OCI-LY1 (cell line): ENCODE results near the gene MPPED2.

Experiments
- H2AFZ ChIP-seq: fragments of 200-600 bp; sonication (generic), shearing (Covaris generic); 2 replicates; pipeline ENCODE4 v1.6.0; 2014; ENCODE audit warnings: antibody characterized with exemption, mild to moderate bottlenecking, low read length
- H3F3A ChIP-seq: fragments of 200-600 bp; sonication (generic), shearing (Covaris generic); 2 replicates; pipeline ENCODE4 v1.6.0; 2014; ENCODE audit warnings: mild to moderate bottlenecking, antibody characterized with exemption, low read length, moderate library complexity; ENCODE audit not compliant: insufficient read depth
- H3K27ac ChIP-seq: fragments of 200-600 bp; sonication (generic); 2 replicates; pipeline ENCODE4 v1.5.1; 2014; ENCODE audit warnings: low read length, mixed run types, mild to moderate bottlenecking, low read depth; ENCODE audit not compliant: poor library complexity, severe bottlenecking
- H3K27me3 ChIP-seq: fragments of 200-600 bp; sonication (generic); 2 replicates; pipeline ENCODE4 v1.6.0; 2014; ENCODE audit warnings: antibody characterized with exemption, mild to moderate bottlenecking, low read length, moderate library complexity; ENCODE audit not compliant: insufficient read depth
- H3K36me3 ChIP-seq: fragments of 200-600 bp; sonication (generic); 2 replicates; pipeline ENCODE4 v1.6.1; 2014; ENCODE audit warnings: mild to moderate bottlenecking, antibody characterized with exemption, low read length, moderate library complexity, mixed read lengths; ENCODE audit not compliant: insufficient read depth
- H3K4me1 ChIP-seq: fragments of 200-600 bp; sonication (generic); 2 replicates; pipeline ENCODE4 v1.5.1; 2014; ENCODE audit warnings: mild to moderate bottlenecking, low read length, moderate library complexity; ENCODE audit not compliant: insufficient read depth, severe bottlenecking
- H3K4me2 ChIP-seq: fragments of 200-600 bp; sonication (generic), shearing (Covaris generic); 2 replicates; pipeline ENCODE4 v1.6.1; 2014; ENCODE audit warnings: low read length
- H3K4me3 ChIP-seq: fragments of 200-600 bp; sonication (generic); 2 replicates; pipeline ENCODE4 v1.5.1; 2014; ENCODE audit warnings: low read length, low read depth, mild to moderate bottlenecking, mixed read lengths; ENCODE audit not compliant: poor library complexity, severe bottlenecking
- H3K79me2 ChIP-seq: fragments of 200-600 bp; shearing (Covaris generic); 2 replicates; pipeline ENCODE4 v1.6.1; 2016; ENCODE audit warnings: mixed run types, low read length, mixed read lengths; ENCODE audit not compliant: insufficient read depth
- H3K9ac ChIP-seq: fragments of 200-600 bp; sonication (generic), shearing (Covaris generic); 2 replicates; pipeline ENCODE4 v1.6.1; 2014; ENCODE audit warnings: mild to moderate bottlenecking, low read length, mixed read lengths
- H3K9me2 ChIP-seq: fragments of 200-600 bp; sonication (generic), shearing (Covaris generic); 2 replicates; pipeline ENCODE4 v1.6.1; 2014; ENCODE audit warnings: low read depth, mild to moderate bottlenecking, low read length, mixed read lengths
- H3K9me3 ChIP-seq: fragments of 200-600 bp; shearing (Covaris generic); 2 replicates; pipeline ENCODE4 v1.6.1; 2014; ENCODE audit warnings: low read length, mixed read lengths
- H4K20me1 ChIP-seq: fragments of 200-600 bp; sonication (generic), shearing (Covaris generic); 2 replicates; pipeline ENCODE4 v1.6.0; 2016; ENCODE audit warnings: mild to moderate bottlenecking, low read length; ENCODE audit not compliant: insufficient read depth
- EZH2 ChIP-seq: fragments of 200-600 bp; sonication (generic), shearing (Covaris generic); IDR thresholded peaks from 2 replicates; pipeline ENCODE4 v1.8.0; 2017; ENCODE audit warnings: borderline replicate concordance, mixed run types, mild to moderate bottlenecking, antibody characterized with exemption, low read length, moderate library complexity, mixed read lengths
- TF ChIP-seq, protein P1 (sequence below): fragments of 200-600 bp; sonication (generic), shearing (Covaris generic); IDR thresholded peaks from 2 replicates; pipeline ENCODE4 v1.5.1; 2017; ENCODE audit warnings: mild to moderate bottlenecking, antibody characterized with exemption, low read length, moderate library complexity, mixed read lengths

MPPED2 gene

DNA sequence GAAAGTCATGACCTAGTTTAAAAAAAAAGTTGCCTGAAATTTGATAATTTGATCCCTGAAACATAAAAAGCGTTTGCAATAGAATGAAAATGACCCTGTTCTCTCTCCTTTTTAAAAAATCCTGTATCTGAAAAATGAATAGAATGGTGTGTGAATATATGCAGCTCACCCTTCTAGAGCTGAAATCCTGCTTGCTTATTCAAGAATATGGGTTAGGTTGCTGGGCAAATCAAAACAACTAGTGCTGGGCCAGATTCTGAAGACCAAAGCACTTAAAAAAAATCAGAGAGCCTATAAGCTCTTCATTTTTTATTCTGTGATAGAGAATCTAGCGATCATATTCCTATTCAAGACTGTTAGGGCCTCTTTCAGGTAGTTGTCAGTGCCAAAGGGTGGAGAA, 131.6 kb downstream of the MPPED2 start:
- Histone ChIP-seq H3F3A (no peaks in the 10 kb centered on the region), H2AFZ (no peak overlapping the region), H3K36me3 (no peaks in the 10 kb centered on the region), H3K79me2 (no peaks in the 10 kb centered on the region), H3K27ac (no peak overlapping the region), H3K9ac (no peak overlapping the region), H3K4me3 (no peak overlapping the region), H3K4me2 (no peak overlapping the region), H3K9me3 (no peaks in the 10 kb centered on the region), H4K20me1 (no peaks in the 10 kb centered on the region), H3K27me3 (no peaks in the 10 kb centered on the region), H3K9me2 (no peaks in the 10 kb centered on the region), H3K4me1 (no peaks in the 10 kb centered on the region)
- no peak for TF ChIP-seq EZH2
- TF ChIP-seq, protein P1, sequence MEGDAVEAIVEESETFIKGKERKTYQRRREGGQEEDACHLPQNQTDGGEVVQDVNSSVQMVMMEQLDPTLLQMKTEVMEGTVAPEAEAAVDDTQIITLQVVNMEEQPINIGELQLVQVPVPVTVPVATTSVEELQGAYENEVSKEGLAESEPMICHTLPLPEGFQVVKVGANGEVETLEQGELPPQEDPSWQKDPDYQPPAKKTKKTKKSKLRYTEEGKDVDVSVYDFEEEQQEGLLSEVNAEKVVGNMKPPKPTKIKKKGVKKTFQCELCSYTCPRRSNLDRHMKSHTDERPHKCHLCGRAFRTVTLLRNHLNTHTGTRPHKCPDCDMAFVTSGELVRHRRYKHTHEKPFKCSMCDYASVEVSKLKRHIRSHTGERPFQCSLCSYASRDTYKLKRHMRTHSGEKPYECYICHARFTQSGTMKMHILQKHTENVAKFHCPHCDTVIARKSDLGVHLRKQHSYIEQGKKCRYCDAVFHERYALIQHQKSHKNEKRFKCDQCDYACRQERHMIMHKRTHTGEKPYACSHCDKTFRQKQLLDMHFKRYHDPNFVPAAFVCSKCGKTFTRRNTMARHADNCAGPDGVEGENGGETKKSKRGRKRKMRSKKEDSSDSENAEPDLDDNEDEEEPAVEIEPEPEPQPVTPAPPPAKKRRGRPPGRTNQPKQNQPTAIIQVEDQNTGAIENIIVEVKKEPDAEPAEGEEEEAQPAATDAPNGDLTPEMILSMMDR, result no peak

GRCh38 chr11:30454111-30454510, 132.0 kb downstream of the MPPED2 start:
- H3K4me2 ChIP-seq, result no peak overlapping the region
- H3K79me2 ChIP-seq, result no peaks in the 10 kb centered on the region
- H3K9me3 ChIP-seq, result no peaks in the 10 kb centered on the region
- TF ChIP-seq EZH2, result no peak
- TF ChIP-seq, protein P1, result no peak
- no peak overlapping the region for H3K9ac ChIP-seq
- H4K20me1 ChIP-seq, result no peaks in the 10 kb centered on the region
- H3K9me2 ChIP-seq, result no peaks in the 10 kb centered on the region
- H2AFZ ChIP-seq, result no peak overlapping the region
- H3K27me3 ChIP-seq, result no peaks in the 10 kb centered on the region
- H3K4me1 ChIP-seq, result no peaks in the 10 kb centered on the region
- H3K36me3 ChIP-seq, result no peaks in the 10 kb centered on the region
- no peak overlapping the region for H3K4me3 ChIP-seq
- H3K27ac ChIP-seq, result no peak overlapping the region
- H3F3A ChIP-seq, result no peaks in the 10 kb centered on the region

DNA sequence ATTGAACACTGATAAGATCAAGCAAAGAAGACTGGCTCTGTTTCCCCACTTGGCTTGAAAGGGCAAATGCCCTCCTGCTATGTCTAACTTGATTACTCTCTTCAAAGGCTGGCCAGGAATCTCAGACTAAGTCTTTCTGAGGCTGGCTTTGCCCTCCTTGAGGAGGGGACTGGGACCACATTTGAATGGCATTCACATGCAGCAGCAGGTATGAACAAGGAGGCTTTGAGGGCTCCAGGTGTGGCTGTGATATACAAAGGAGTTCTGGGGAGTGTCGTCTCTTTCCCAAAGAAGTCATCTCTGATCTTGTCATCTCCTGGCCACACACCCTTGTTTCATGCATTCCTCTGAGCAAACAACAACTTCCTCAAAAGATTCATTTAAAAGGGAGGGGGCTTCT, 132.4 kb downstream of the MPPED2 start:
- Histone ChIP-seq H3K36me3 (no peaks in the 10 kb centered on the region), H3K4me3 (no peak overlapping the region), H3K79me2 (no peaks in the 10 kb centered on the region), H3K9me2 (no peaks in the 10 kb centered on the region), H3K9me3 (no peaks in the 10 kb centered on the region), H3K9ac (no peak overlapping the region), H3K4me2 (no peak overlapping the region), H3K4me1 (no peaks in the 10 kb centered on the region), H3K27ac (no peak overlapping the region), H4K20me1 (no peaks in the 10 kb centered on the region), H3K27me3 (no peaks in the 10 kb centered on the region), H2AFZ (no peak overlapping the region), H3F3A (no peaks in the 10 kb centered on the region)
- TF ChIP-seq EZH2, result no peak
- TF ChIP-seq, protein P1, result no peak
